Esophagus muscularis mucosa (tissue), 4 donors: ENCODE measurements around the gene BTF3. TPM values are rescaled to one million over a fixed set of nuclear protein-coding genes. Genes with fewer than 3 reads are reported as not detected.
"Not testable (repeated sequence)": the region's sequence is repeated elsewhere in the genome, so short reads cannot be mapped to it uniquely, and the experiment has no call there.

Experiments
- DNase-seq: peaks from one replicate; pipeline ENCODE4 v3.0.0-alpha.2; 2017; ENCODE audit errors: extremely low spot score
- H3K27ac ChIP-seq, 4 donors: fragments of 200-600 bp; sonication (generic); replicated peaks in 1 of 4; 1 replicate in 3 of 4; 2 replicates in 1 of 4; pipeline ENCODE4 v1.5.1; 2016 to 2019; ENCODE audit warnings: mild to moderate bottlenecking in 1 of 4
- H3K27me3 ChIP-seq, 4 donors: fragments of 200-600 bp; sonication (generic); one replicate each; pipeline versions ENCODE4 v1.5.1 to v1.6.0; 2016 to 2019
- H3K36me3 ChIP-seq, 4 donors: fragments of 200-600 bp; sonication (generic); one replicate each; pipeline ENCODE4 v1.5.1; 2016 to 2019
- H3K4me1 ChIP-seq, 4 donors: fragments of 200-600 bp; sonication (generic); one replicate each; pipeline ENCODE4 v1.5.1; 2016 to 2019
- H3K4me3 ChIP-seq, 4 donors: fragments of 200-600 bp; sonication (generic); 1 replicate in 2 of 4; 2 replicates in 2 of 4; pipeline ENCODE4 v1.5.1; 2016 to 2019; ENCODE audit warnings: mild to moderate bottlenecking in 4 of 4, moderate library complexity in 1 of 4
- H3K9me3 ChIP-seq, 4 donors: fragments of 200-600 bp; sonication (generic); 1 replicate in 3 of 4; 2 replicates in 1 of 4; pipeline ENCODE4 v1.5.1; 2016 to 2019
- CTCF ChIP-seq, 3 experiments: fragments of 200-600 bp in 2 of 3; fragments of 450-650 bp in 1 of 3; sonication (generic) in 2 of 3; IDR thresholded peaks; one replicate each; pipeline ENCODE4 v1.5.1; 2017 to 2019; ENCODE audit warnings: antibody characterized with exemption in 3 of 3, mild to moderate bottlenecking in 2 of 3, moderate library complexity in 1 of 3
- EP300 ChIP-seq: sonication (generic); formaldehyde crosslinking; IDR thresholded peaks from one replicate; pipeline ENCODE4 v1.6.1; 2017; ENCODE audit warnings: antibody characterized with exemption
- POLR2A ChIP-seq: fragments of 450-650 bp; IDR thresholded peaks from one replicate; pipeline ENCODE4 v1.6.1; 2017; ENCODE audit warnings: antibody characterized with exemption, moderate library complexity, mild to moderate bottlenecking, low read depth
- POLR2AphosphoS5 ChIP-seq, 2 donors: sonication (generic); formaldehyde crosslinking; IDR thresholded peaks; one replicate each; pipeline ENCODE4 v1.6.1; 2017; ENCODE audit warnings: antibody characterized with exemption in 2 of 2
- WGBS: methylation state at CpG from one replicate; pipeline ENCODE4 v1.1.5; 2018; 5-methylcytosine and 5-hydroxymethylcytosine counted together
- intact Hi-C: fragments of 100-400 bp; cut with DNase I; formaldehyde crosslinking; loops from one replicate; pipeline ENCODE4 v1.15.1; 2023
- total RNA-seq, 4 donors: library from RNA; depleted of rRNA; stranded (reverse); fragments of >200 nt; gene quantifications; one replicate each; pipeline versions ENCODE4 v1.1.0 to v1.2.1, GENCODE V29; 2016

BTF3 gene
- total RNA-seq, 4 donors from 2014 or later = 455 to 574 (median 539) TPM

GRCh38 chr5:73460133-73460532, 38.1 kb upstream of the BTF3 start:
- peaks cover 0 to 16% (median 0%) of the 10 kb centered on the region in 4 donors for H3K27me3 ChIP-seq
- 82% methylated on average over 1 of the region's 1 CpG for WGBS
- H3K9me3 ChIP-seq = no peaks in the 10 kb centered on the region
- DNase-seq = no peak
- TF ChIP-seq EP300 (no peak), POLR2AphosphoS5 (IDR thresholded peaks at IDR 0.05) (no peak), CTCF (IDR thresholded peaks at IDR 0.05) (no peak)
- H3K36me3 ChIP-seq = no peaks in the 10 kb centered on the region
- H3K4me3 ChIP-seq = no peak overlapping the region
- intact Hi-C loops = no loop called here
- H3K4me1 ChIP-seq = peaks cover 0 to 5% (median 0%) of the 10 kb centered on the region in 4 donors
- H3K27ac ChIP-seq = no peak overlapping the region

GRCh38 chr5:73464016-73464745, 34.1 kb upstream of the BTF3 start:
- H3K4me1 ChIP-seq = peaks cover 0 to 5% (median 0%) of the 10 kb centered on the region in 4 donors
- DNase-seq = peak; percentile 89
- H3K36me3 ChIP-seq = no peaks in the 10 kb centered on the region
- intact Hi-C loops = no loop called here
- no peaks in the 10 kb centered on the region for H3K27me3 ChIP-seq
- no peak overlapping the region for H3K4me3 ChIP-seq
- TF ChIP-seq POLR2AphosphoS5 (IDR thresholded peaks at IDR 0.05) (peak in 1 of 2 donors; percentile 13), EP300 (no peak)
- no peak overlapping the region for H3K27ac ChIP-seq
- WGBS = 46% methylated on average over 7 of the region's 7 CpGs
- H3K9me3 ChIP-seq = no peaks in the 10 kb centered on the region

GRCh38 chr5:73468638-73469037, 29.6 kb upstream of the BTF3 start:
- intact Hi-C loops, H3K36me3 ChIP-seq, H3K4me1 ChIP-seq, DNase-seq, H3K27ac ChIP-seq, H3K9me3 ChIP-seq, H3K27me3 ChIP-seq, H3K4me3 ChIP-seq: not testable (repeated sequence)
- WGBS = 50% methylated on average over 2 of the region's 3 CpGs

GRCh38 chr5:73469878-73470277, 28.4 kb upstream of the BTF3 start:
- intact Hi-C loops = no loop called here
- Histone ChIP-seq H3K36me3 (no peaks in the 10 kb centered on the region), H3K27me3 (no peaks in the 10 kb centered on the region), H3K4me3 (no peak overlapping the region), H3K9me3 (no peaks in the 10 kb centered on the region), H3K27ac (no peak overlapping the region), H3K4me1 (no peaks in the 10 kb centered on the region)
- peak; percentile 42 for DNase-seq
- 98% methylated on average over 8 of the region's 8 CpGs for WGBS
- TF ChIP-seq EP300 (no peak), CTCF (IDR thresholded peaks at IDR 0.05) (no peak), POLR2AphosphoS5 (IDR thresholded peaks at IDR 0.05) (no peak), POLR2A (no peak)

DNA sequence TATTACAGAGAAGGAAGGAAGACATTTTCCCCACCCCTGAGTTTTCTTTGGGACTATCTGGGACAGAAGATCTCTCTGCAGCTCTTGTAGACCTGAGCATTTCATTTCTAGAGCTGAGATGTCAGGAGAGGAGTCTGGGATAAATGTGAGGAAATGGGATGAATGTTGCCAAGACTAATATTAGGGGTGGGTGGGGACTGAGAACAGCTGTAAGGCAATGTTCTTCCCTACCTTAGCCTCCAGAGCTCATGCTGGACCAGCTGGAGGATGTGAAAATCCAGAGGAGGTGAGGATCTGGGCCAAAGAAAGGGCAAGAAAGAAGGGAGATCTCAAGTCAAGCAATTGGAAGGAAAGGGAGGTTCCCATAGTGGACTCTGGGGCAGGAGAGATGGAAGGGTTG, 26.6 kb upstream of the BTF3 start:
- no peaks in the 10 kb centered on the region for H3K4me1 ChIP-seq
- no peak for DNase-seq
- H3K9me3 ChIP-seq = no peaks in the 10 kb centered on the region
- H3K36me3 ChIP-seq = no peaks in the 10 kb centered on the region
- TF ChIP-seq POLR2AphosphoS5 (IDR thresholded peaks at IDR 0.05) (no peak), EP300 (no peak), CTCF (IDR thresholded peaks at IDR 0.05) (no peak), POLR2A (no peak)
- no peak overlapping the region for H3K27ac ChIP-seq
- no peaks in the 10 kb centered on the region for H3K27me3 ChIP-seq
- no peak overlapping the region for H3K4me3 ChIP-seq
- intact Hi-C loops = no loop called here

- no peaks in the 10 kb centered on the region for H3K9me3 ChIP-seq
- H3K4me3 ChIP-seq = no peak overlapping the region
- H3K36me3 ChIP-seq = no peaks in the 10 kb centered on the region
- DNase-seq = no peak
- no peaks in the 10 kb centered on the region for H3K4me1 ChIP-seq
- no peaks in the 10 kb centered on the region for H3K27me3 ChIP-seq
- TF ChIP-seq CTCF (IDR thresholded peaks at IDR 0.05) = no peak
- H3K27ac ChIP-seq = no peak overlapping the region
- WGBS = 58% methylated on average over 3 of the region's 3 CpGs
- intact Hi-C loops = no loop called here
These were observed 26.1 kb upstream of the BTF3 start for GRCh38 chr5:73472116-73472515.
